NT2/D1 (cell line): Measurements from ENCODE around the gene RPTOR.

Experiments
- SUZ12 ChIP-seq: IDR thresholded peaks from 2 replicates; pipeline ENCODE4 v1.6.1; 2011; ENCODE audit not compliant: insufficient read length, insufficient read depth; ENCODE audit errors: extremely low read depth
- YY1 ChIP-seq: IDR thresholded peaks from 2 replicates; pipeline ENCODE4 v1.6.1; 2011; ENCODE audit not compliant: insufficient read length, insufficient read depth
- ZNF274 ChIP-seq: IDR thresholded peaks from 2 replicates; pipeline ENCODE4 v1.6.1; 2011; ENCODE audit warnings: mild to moderate bottlenecking, low read depth, low read length

- no peak for TF ChIP-seq YY1
- no peak for TF ChIP-seq ZNF274
- no peak for TF ChIP-seq SUZ12
These were observed 137.7 kb downstream of the RPTOR start for GRCh38 chr17:80682372-80682771.
